GM21737 (cell line): ENCODE results near the gene TBPL1.

ENCODE experiments used
- ATAC-seq: cut with Tn5 transposase; IDR thresholded peaks from one replicate; pipeline ENCODE4 v1.9.1; 2021; ENCODE audit warnings: mild to moderate bottlenecking, moderate library complexity; ENCODE audit not compliant: unreplicated experiment

Gene TBPL1

GRCh38 chr6:134003542-134003951, 50.5 kb downstream of the TBPL1 start:
- ATAC-seq, result no peak

GRCh38 chr6:134004714-134005113, 51.7 kb downstream of the TBPL1 start:
- no peak for ATAC-seq

GRCh38 chr6:134005800-134006199, 52.8 kb downstream of the TBPL1 start:
- no peak for ATAC-seq

- no peak for ATAC-seq
These were observed 54.1 kb downstream of the TBPL1 start for GRCh38 chr6:134007077-134007476.

GRCh38 chr6:134009876-134010275, 56.9 kb downstream of the TBPL1 start:
- ATAC-seq, result no peak

- ATAC-seq, result no peak
These were observed 57.4 kb downstream of the TBPL1 start for GRCh38 chr6:134010400-134010799.

GRCh38 chr6:134010974-134011373, 58.0 kb downstream of the TBPL1 start:
- no peak for ATAC-seq

GRCh38 chr6:134014588-134015137, 61.6 kb downstream of the TBPL1 start:
- no peak for ATAC-seq

GRCh38 chr6:134015719-134016557, 62.9 kb downstream of the TBPL1 start:
- no peak for ATAC-seq

GRCh38 chr6:134016558-134016814, 63.5 kb downstream of the TBPL1 start:
- ATAC-seq, result no peak

- no peak for ATAC-seq
These were observed 67.0 kb downstream of the TBPL1 start for GRCh38 chr6:134020071-134020470.

- no peak for ATAC-seq
These were observed 67.5 kb downstream of the TBPL1 start for GRCh38 chr6:134020543-134020942.

GRCh38 chr6:134020968-134021367, 67.9 kb downstream of the TBPL1 start:
- ATAC-seq, result no peak

GRCh38 chr6:134021396-134022122, 68.5 kb downstream of the TBPL1 start:
- no peak for ATAC-seq

- no peak for ATAC-seq
These were observed 69.6 kb downstream of the TBPL1 start for GRCh38 chr6:134022650-134023049.

GRCh38 chr6:134026597-134026996, 73.6 kb downstream of the TBPL1 start:
- no peak for ATAC-seq

GRCh38 chr6:134028438-134028837, 75.4 kb downstream of the TBPL1 start:
- no peak for ATAC-seq

GRCh38 chr6:134029495-134030455, 76.8 kb downstream of the TBPL1 start:
- ATAC-seq, result no peak

- ATAC-seq, result no peak
These were observed 78.8 kb downstream of the TBPL1 start for GRCh38 chr6:134031696-134032255.

GRCh38 chr6:134034478-134034877, 81.5 kb downstream of the TBPL1 start:
- no peak for ATAC-seq
